ENCODE results near the gene DDX23.

GRCh38 chr12:48814262-48815125 lies 37.5 kb downstream of the DDX23 start:
- peak; percentile 99 for TF ChIP-seq CTCF (IDR thresholded peaks at IDR 0.05; ENCODE audit: insufficient read depth, low read length, poor library complexity, severe bottlenecking)
- no peak for TF ChIP-seq EZH2phosphoT487 (conservative IDR thresholded peaks at IDR 0.05; ENCODE audit: low read length)

Data from SU-DHL-6 (cell line).